GM12892 (cell line): Measurements from ENCODE around the gene ADGRF1.

Source experiments
- DNase-seq: peaks from one replicate; pipeline ENCODE4 v3.0.0; 2011; ENCODE audit not compliant: insufficient read length
- FAIRE-seq: peaks from 2 replicates; lab custom pipeline; 2011; peaks lifted over from hg19 to GRCh38; lab: Jason Lieb, UNC
- POLR2A ChIP-seq: IDR thresholded peaks from 2 replicates; pipeline ENCODE4 v1.6.1; 2011; ENCODE audit warnings: low read depth, low read length, control low read depth
- POLR2AphosphoS5 ChIP-seq: IDR thresholded peaks from 2 replicates; pipeline ENCODE4 v1.6.1; 2011; ENCODE audit warnings: low read depth, low read length, control low read depth
- TAF1 ChIP-seq: IDR thresholded peaks from 2 replicates; pipeline ENCODE4 v1.6.1; 2011; ENCODE audit warnings: low read depth, mild to moderate bottlenecking, control low read depth, low read length, borderline replicate concordance

ADGRF1 gene

DNA sequence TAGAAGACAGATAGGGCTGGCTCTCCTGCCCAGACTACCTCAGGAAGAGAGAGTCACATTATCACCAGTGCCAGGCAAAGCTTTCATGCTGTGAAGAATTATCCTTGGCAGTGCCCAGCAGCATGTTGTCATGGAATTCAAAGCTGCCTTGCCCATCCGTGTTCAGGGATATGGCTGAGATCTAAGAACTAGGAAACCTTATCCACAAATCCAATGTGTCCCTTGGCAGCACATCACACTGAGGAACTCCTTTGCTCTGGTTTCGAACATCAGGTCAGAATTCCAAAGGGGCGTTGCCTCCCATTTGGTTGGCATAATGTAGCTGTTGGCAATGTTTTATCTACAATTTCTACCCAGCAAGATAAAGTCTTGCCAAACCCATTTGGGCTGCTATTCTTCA lies 52.7 kb downstream of the ADGRF1 start:
- DNase-seq (no peak), FAIRE-seq (no peak)
- TF ChIP-seq TAF1, result no peak
- no peak for TF ChIP-seq POLR2A
- TF ChIP-seq POLR2AphosphoS5, result no peak

DNA sequence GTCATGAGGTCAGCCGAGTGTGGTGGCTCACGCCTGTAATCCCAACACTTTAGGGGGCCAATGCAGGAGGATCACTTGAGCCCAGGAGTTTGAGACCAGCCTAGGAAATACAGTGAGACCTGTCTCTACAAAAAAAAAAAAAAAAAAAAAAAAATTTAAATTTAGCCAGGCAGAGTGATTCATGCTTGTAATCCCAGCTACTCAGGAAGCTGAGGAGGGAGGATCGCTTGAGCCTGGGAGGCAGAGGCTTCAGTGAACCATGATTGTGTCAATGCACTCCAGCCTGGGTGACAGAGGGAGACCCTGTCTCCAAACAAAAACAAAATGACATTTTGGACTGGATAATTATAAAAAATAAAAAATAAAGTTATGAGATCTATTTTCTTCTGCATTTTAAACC lies 56.2 kb downstream of the ADGRF1 start:
- TF ChIP-seq POLR2AphosphoS5, result no peak
- no peak for TF ChIP-seq POLR2A
- TF ChIP-seq TAF1, result no peak
- no peak for DNase-seq
- FAIRE-seq, result no peak

DNA sequence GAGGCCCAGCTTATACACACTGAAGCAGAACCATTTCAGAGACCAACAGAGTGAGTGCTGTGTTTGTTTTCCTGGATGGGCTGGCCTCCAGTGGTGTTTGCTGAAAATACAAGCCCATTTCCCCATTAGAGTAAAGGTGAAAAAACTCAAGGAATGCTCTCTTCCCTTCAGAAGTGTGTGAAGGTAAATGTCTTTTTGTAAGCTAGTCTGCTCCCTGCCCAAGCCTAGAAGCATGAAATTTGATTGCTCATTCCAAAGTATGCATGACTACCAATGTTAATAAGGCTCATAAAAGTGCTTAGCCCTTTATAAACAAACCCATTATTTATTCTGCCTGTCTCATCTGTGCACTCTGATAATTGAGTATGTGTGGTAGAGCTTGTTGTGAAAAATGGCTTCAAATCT lies 59.1 kb downstream of the ADGRF1 start:
- no peak for DNase-seq
- TF ChIP-seq TAF1 (no peak), POLR2AphosphoS5 (no peak), POLR2A (no peak)
- no peak for FAIRE-seq

DNA sequence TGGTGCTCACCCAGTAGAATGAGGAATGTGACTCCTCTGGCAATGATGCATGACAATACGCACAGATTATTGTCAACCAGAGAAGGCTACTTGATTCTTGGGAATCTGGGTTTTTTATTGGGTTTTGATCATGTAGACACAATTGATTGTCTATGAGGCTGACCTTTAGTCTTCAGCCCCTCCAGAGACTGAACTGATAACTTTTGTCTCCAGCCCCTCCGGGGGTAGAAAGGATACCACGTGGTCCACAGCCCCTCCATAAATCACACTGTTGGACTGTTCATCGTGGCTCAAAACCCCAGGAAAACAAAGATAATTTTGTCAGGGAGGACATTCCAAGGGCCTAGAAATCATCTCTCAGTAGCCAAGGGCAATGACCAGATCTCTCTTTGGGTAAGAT lies 62.9 kb downstream of the ADGRF1 start:
- FAIRE-seq (no peak), DNase-seq (no peak)
- no peak for TF ChIP-seq POLR2AphosphoS5
- TF ChIP-seq POLR2A, result no peak
- TF ChIP-seq TAF1, result no peak

DNA sequence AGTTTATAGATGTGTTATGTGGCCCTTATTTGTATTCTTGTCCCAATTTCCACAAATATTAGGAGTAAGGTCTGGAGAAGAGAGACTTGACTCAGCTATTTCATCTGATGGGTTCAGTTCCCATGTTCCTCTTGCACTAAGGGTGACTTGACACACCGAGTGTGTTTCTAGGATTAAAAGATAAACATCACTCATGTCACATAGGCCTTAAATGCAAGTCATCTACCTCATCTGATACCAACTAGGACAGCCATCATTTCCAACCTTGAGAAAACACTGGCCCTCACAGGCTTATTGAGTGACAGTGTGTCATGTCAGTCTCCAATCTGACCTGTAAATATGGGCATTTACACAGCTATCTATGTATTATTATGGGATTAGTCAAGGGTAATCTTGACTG lies 67.3 kb downstream of the ADGRF1 start:
- DNase-seq (no peak), FAIRE-seq (no peak)
- no peak for TF ChIP-seq POLR2A
- TF ChIP-seq POLR2AphosphoS5, result no peak
- no peak for TF ChIP-seq TAF1

DNA sequence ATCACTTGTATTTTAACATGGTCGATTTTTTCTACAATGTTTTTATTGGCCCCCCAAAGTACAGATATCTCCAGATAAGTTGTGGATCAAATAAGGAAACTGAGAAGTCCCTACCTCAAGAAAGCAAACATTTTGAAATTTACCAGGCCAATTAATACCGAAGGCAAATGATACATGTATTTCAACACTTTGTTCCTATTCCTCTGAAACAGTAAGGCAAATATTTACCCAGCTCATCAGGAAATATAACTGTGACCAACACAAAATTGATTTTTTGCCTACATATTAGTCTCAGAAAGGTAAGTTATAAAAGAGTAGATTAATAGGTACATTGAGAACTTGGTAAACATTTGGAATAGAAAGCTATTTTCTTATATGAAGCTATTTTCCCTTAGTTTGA lies 69.1 kb downstream of the ADGRF1 start:
- no peak for DNase-seq
- TF ChIP-seq POLR2A (no peak), TAF1 (no peak), POLR2AphosphoS5 (no peak)

DNA sequence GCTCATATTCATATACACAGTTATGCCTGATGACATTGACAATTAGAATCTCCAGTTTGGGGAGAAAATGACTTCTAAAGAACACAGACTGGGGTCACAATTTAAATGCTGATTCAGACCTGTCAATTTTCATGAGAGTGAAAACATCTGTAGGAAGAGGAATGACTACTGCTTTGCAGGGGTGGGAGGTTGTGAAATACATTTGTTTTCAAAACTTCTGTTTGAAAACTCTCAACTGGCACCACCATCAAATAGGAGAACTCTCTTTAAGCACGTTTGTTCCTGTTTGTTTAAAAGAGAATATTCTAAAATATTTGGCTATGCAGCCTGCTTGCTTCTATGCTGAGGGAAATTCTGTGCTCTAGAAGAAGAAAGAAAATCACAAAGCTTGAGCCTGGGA lies 69.6 kb downstream of the ADGRF1 start:
- no peak for FAIRE-seq
- DNase-seq, result no peak
- TF ChIP-seq POLR2A, result no peak
- TF ChIP-seq TAF1, result no peak
- no peak for TF ChIP-seq POLR2AphosphoS5

More for the DNA sequence above, 69.1 kb downstream of the ADGRF1 start:
- FAIRE-seq, result no peak

DNA sequence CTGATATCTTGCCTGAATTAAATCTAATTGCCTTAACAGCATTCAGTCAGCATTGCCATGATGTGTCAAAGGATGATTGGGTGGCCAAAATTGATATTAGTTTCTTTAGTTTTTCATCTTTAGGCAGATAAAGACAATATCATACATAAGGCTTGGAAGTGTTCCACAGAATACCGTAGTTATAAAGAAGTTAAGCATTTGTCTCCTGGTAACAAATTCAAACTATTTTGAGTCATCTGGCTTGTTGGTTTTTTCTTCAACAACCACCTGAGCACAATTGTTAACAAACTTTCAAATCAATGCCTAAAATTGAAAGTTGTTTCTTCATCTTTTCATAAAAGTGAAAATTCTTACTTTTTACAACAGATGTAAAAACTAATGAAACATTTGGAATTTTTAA lies 72.9 kb downstream of the ADGRF1 start:
- no peak for FAIRE-seq
- TF ChIP-seq POLR2A (no peak), POLR2AphosphoS5 (no peak), TAF1 (no peak)
- DNase-seq, result no peak

DNA sequence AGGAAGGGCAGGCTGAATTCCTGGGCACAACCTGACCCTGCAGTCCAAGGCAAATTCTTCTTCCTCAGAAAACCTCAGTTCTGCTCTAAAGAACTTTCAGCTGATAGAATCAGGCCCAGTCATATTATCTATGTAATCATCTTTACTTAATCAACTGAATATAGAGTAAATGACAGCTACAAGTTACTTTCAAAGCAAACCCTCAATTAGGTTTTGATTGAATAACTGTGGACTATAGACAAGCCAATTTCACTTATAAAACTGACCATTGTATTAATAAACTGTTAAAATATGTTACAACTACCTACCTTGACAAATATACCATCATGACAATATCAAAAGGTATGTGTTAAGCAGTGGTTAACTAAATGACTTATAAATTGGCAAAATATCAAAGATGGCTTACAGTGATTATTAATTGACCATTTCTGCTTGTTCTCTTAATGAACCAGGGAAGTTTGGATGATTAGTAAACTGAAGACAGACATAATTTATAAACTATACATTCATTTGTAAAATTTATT lies 74.2 kb downstream of the ADGRF1 start:
- DNase-seq (no peak), FAIRE-seq (no peak)
- TF ChIP-seq POLR2AphosphoS5 (no peak), TAF1 (no peak), POLR2A (no peak)

DNA sequence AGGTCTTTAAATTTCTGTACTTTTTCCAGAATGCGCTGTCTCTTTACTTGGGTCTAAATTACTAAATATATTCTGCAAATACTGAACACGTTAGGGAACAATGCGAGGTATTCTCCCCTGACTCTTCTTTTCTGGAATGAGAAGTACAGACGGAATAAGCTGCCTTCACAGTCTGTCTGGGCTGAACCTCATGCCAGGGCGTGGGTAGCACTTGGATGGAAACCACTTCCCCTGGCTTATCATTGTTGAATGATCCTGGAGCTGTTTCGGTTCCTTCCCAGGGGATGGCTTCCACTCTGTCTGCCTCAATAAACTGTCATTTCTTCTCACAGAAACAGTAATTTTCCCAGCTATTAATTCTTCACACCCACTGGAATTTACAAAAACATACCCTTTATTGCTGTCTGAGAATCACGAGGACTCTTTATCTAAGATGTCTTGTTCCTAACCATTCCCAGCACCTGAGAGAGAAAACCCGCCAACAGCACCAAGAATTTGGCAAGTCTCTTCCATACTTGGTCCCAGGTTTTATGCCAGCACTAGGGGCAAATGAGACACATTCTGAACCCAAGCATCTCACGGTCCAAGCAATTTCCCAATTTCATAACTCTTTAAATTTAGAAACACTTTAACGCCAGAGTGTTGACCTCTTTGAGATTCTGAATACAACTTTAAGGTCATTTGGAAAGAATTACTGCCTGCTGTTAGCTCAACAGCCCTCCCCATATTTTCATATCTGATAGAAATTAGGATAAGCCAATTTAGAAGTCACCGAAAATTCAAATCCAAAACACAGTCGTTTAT lies 77.2 kb downstream of the ADGRF1 start:
- FAIRE-seq (no peak), DNase-seq (no peak)
- TF ChIP-seq TAF1, result no peak
- TF ChIP-seq POLR2A, result no peak
- no peak for TF ChIP-seq POLR2AphosphoS5

DNA sequence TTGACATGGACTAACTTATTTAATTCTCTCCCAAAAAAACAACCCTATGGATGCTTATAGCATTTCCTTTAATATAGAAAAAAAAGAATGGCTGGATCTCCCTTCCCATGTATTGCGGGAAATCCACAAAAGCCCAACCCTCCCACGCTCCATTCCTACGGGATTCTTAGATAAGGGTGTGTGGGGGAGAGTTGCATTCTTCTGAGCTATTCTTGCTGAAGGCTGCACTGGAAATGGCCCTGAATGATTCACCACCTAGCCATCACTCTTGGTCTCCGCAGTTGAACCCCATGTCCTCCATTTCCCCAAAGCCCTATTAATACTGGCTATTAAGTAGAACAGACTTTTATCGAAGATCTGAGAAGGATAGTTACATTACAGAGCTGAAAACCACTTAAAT lies 78.5 kb downstream of the ADGRF1 start:
- TF ChIP-seq TAF1 (no peak), POLR2AphosphoS5 (no peak), POLR2A (no peak)
- DNase-seq (no peak), FAIRE-seq (no peak)

DNA sequence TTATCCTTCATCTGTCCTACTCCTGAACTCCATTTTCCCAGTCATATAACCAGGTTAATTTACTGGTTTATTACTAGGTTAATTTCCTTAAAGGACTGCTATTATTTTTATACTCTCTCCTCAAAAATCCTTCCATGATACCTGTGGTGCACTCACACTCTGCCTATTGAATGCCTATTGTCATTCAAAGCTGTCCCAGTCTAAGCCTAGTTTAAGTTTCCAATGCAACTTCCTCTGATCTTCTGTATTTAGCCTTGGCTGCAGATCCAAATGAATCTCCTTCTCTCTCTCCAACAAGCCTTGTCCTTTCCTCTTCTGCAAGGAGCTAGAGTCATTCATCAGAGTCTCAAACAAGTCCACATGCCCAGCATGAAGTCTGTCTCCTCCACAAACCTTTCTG lies 79.1 kb downstream of the ADGRF1 start:
- DNase-seq, result no peak
- FAIRE-seq, result no peak
- TF ChIP-seq TAF1 (no peak), POLR2AphosphoS5 (no peak), POLR2A (no peak)

DNA sequence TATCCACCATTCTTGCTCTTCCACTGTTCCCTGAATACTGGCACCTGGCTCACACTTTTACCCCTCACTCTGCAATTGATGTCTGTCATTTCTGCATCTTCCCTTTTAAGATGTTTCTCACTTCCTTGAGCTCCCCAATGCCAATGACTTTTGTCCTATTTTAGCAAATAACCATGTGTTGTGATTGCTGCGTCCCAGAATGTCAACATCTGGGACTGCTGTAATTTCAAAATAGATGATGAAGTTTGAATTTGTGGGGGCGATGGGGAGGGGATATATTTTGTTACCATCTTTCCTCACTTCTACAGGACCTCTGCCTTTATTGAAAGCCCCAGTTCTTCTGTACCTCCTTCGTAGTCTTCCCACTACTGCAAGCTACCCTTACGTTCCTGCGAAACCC lies 80.4 kb downstream of the ADGRF1 start:
- no peak for DNase-seq
- TF ChIP-seq POLR2A, result no peak
- no peak for TF ChIP-seq POLR2AphosphoS5
- no peak for TF ChIP-seq TAF1

More for the DNA sequence above, 80.4 kb downstream of the ADGRF1 start:
- FAIRE-seq, result no peak
